Activated CD8-positive, alpha-beta memory T cell treated with anti-CD3 and anti-CD28 coated beads for 4 hours (primary cell): ENCODE data around the gene NDEL1.
"Not testable (repeated sequence)": the region's sequence is repeated elsewhere in the genome, so short reads cannot be mapped to it uniquely, and the experiment has no call there.

ENCODE experiments used
- DNase-seq, 2 donors: peaks; one replicate each; pipeline ENCODE4 v3.0.0-alpha.2; 2020; ENCODE audit warnings: low read depth in 2 of 2

NDEL1 gene, protein sequence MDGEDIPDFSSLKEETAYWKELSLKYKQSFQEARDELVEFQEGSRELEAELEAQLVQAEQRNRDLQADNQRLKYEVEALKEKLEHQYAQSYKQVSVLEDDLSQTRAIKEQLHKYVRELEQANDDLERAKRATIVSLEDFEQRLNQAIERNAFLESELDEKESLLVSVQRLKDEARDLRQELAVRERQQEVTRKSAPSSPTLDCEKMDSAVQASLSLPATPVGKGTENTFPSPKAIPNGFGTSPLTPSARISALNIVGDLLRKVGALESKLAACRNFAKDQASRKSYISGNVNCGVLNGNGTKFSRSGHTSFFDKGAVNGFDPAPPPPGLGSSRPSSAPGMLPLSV

DNA sequence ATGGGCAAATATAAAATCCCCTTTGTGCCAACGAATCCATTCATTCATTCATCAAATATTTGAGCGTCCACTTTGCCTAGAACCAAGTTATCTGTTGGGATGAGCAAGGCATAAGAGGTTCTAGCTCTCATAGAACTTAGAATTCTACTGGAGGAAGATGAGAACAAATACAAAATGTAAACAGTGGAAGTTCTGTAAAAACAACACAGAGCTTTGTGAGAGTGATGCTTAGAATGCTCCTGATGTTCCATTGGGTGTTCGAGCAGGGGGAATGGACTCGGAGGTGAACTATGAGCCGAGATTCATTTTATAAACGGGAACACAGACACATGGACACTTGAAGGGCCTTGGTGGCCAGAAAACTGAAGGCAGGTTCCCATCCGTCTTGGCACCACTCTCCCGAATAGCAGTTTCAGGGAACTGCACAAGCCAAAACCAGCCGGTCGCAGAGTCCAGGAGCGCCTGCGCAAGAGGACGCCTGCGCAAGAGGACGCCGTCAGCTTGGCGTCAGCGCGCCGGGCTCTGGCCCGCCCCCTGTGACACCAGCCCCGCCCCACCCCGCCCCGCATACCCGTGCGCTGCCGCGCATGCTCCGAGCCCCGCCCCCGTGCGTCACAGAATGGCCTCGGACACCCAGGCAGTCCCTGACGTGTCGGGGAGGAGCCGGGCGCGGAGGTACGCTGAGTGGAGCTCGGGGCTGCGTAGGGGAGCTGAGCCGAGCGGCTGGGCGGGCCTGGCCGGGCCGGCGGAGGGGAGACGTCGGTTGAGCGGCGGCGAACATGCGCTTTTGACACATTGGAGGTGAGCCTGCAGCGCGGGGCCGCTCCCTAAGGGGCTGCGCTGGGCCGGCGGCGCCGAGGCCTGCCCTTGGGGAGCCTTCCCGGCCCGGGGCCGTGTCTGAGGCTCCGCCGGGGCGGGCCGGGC, at the start of gene NDEL1:
Gene NDEL1, plus strand, starts transcription at position 640 of the 924 bp plus-strand sequence. CDS start 8,388 bp downstream, outside the sequence.
- peak; percentile 98 for DNase-seq

DNA sequence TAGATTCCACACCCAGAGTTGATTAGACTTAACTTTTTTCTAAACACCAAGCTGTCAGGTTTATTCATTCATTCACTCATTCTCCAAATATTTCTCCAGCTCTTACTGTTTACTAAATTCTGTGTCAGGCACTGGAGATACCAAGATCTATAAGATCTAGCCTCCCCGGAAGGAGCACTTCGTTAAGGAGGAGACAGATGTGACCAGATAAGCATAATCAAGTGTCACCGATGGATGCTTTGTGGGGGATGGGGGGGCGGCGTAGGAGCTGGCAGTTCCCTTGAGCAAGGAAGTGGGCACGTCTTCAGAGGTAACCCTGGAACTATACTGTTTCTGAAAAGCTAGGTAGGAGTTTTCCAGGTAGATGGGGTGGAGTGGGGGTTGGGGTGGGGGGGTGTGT, 48.8 kb upstream of the NDEL1 start:
- DNase-seq: no peak

DNA sequence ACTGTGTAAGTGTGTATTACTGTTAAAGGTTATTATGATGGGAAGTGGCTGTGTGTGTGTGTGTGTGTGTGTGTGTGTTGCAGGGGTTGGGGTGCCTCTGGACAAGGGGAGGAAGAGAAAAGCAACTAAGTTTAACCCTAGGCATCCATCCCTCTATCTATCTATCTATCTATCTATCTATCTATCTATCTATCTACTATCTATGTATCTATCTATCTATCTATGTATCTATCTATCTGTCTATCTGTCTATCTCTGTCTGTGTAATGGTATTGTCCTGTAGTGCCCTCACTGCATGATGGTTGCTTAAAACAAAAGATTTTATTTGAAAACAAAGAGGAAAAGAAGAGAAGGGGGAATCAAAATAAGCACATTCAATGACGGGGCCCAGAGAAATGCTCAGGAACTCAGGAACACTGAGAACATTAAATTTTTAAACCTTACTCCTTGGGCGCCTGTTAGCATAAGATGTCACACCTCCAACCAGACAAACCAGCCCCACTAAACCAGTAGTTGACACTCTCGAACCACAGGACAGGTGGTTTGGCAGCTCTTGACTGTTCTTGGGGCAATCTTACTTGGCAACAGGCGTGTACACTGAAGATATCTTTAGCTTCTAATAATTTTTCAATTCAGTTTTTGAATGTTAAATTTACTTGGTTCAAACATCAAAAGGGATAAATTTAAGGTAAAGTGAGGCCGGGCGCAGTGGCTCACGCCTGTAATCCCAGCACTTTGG, 47.6 kb upstream of the NDEL1 start:
- no peak for DNase-seq

DNA sequence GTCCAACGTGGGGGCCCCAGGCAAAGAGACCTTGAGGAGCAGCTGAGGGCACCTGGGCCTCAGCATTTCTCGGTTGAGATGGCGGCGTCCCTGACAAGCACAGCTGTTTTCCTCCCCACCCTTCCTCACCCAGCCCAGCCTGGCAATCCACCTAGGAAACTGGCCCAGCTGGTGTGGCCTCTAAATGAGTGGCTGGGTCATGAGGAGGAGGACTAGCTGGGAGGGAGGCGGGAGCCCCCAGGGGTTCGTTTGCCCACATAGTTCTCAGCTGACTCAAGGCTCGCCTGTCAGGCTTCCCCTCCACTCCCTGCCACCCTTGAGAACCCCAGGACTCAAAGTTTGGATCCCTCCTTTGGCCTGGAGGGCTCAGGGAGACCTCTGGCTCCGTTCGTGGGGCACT, 44.0 kb upstream of the NDEL1 start:
- no peak for DNase-seq

DNA sequence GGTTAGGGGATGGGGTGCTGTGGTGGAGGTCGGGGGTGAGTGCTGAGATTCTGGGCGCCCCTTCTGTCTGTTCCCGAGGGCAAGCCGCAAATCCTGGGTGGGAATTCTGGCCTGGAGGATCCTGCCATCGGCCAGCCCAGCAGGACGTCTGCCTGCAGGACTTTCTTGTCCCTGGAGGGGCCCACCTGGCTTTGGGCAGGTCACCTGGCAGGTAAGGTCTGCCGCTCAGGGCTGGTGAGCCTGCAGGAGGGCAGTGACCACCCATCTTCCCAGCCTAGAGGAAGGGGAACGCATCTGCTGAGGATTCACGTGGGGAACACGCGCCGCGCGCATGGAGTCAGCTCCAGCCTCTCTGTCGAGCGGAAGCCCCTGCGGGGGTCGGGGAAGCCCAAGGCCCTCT, 43.4 kb upstream of the NDEL1 start:
- no peak for DNase-seq

DNA sequence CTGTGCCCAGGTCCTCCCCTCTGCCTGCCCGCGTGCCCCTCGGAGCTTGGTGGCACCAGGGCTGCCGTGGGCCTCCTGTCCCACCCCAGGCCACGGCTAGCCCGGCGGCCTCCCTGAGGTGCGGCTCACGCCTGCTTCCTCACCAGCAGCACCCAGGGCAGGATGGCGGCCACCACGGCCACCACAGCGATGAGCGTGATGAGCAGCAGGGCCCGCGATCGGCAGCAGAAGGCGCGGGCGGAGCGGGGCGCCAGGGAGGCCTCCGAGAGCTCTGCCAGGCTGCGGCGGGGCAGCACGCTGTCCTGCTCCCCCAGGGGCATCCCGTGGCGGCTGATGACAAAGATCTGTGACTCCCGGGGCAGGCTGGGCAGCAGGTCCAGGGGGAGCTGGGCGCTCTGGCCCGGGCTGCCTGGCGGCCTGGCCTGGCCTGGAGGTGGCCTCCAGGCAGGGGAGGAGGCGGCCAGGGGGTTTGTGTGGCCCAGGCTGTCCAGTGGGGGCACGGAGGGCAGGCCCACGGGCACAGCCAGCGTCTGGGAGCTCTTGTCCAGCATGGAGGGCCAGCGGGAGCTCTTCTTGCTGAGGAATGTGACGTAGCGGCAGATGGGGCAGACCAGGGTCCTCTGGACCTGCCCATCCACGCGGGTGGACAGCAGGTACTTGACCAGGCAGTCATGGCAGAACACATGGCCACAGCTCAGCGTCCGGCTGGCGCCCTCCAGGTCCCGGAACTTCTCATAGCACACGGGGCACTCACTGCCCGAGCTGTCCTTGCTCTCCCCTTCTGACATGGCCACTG, 42.8 kb upstream of the NDEL1 start:
- no peak for DNase-seq

DNA sequence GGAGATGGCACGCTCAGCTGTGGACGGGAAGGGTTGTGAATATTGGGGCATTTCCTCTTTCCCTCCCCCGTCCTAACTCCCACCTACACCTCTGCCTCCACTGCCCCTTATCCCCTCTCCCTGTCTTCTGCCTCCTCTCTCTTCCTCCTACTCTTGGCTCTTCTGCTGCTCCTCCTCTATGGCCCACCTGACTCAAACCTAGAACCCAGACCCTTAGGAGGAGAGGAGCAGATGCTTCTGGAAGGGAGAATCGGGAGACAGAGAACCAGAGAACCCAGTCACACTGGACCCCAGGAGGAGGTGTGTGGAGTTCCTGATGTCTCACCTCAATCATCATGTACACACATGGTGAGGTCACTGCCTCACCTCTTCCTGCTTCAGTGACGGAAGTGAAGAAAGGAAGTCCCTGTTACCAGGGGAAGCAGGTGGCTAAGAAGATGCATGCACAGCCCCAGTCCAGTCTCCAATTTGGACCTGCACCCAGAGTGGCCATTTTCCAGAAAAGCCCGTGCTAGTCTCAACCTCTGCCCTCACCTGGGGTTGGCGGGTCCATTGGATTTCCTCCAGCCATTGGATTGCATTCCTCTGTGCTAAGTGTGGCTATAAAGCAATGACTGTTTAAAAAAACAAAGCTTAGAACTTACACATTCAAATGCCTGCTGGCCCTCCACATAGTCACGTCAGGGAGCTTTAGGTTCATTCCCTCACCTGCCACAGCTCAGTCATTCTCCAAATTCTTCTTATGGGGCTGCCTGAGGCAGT, 42.0 kb upstream of the NDEL1 start:
- DNase-seq: no peak

DNA sequence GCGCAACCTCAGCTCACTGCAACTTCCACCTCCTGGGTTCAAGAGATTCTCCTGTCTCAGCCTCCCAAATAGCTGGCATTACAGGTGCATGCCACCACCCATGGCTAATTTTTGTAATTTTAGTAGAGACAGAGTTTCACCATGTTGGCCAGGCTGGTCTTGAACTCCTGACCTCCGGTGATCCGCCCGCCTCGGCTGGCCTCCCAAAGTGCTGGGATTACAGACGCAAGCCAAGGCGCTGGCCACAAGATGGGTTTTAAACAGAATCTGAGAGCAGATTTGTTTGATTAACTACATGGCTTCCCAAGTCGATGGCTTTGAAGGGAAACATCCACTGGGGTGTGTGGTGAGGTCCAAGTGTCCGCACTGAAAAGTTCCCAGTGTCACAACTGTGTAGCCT, 41.2 kb upstream of the NDEL1 start:
- not testable (repeated sequence) for DNase-seq

DNA sequence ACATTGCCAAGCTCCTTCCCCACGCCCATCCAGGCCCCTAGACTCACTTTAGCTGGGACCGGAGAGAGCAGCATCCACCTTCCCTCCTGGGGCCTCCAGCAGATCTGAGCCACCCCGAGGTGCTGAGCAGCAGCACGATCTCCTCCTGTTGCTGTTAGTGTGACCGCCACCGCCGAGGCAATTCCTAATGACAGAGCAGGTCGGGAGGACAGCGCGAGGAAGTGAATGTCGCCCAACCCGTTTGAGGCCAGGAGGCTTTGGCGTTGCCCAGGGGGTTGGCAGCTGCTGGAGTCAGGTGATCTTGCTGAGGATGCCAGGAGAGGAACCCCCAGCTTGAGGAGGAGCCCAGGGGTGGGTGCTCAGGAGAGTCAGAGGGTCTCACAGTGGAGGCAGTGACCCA, 38.0 kb upstream of the NDEL1 start, which contains the start of gene RNF222:
Gene RNF222, minus strand, starts transcription at position 192 of the 400 bp plus-strand sequence. CDS start 4,366 bp downstream, outside the sequence.
- no peak for DNase-seq

DNA sequence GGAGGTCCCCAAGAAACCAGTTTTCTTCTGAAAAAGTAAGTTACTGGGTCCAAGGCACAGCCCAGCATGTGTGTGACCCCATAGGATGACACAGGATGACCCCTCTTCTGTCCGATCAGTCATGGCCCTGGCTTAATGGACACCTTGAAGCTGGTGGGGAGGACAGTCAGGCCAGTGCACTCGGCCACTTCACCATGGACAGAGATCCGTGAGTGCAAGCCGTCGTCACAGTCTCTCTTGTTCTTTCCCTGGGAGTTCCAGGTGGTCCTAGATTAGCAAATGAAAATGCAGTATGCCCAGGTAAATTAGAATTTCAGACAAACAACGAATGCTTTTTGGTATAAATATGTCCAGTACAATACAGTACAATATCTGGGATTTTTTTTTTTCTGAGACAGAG, 36.7 kb upstream of the NDEL1 start:
- no peak for DNase-seq

DNA sequence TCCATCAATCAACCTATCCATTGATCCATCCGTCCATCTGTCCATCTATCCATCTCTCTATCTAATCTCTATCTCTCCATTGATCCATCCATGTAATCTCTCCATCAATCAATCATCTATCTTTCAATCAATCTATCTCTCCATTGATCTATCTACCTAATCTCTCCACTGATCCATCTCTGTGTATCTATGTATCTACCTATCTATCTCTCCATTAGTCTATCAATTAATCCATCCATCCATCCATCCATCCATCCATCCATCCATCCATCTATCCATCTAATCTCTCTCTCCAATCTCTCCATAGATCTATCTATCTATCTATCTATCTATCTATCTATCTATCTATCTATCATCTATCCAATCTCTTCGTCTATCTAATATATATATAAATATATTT, 34.6 kb upstream of the NDEL1 start:
- no peak for DNase-seq

DNA sequence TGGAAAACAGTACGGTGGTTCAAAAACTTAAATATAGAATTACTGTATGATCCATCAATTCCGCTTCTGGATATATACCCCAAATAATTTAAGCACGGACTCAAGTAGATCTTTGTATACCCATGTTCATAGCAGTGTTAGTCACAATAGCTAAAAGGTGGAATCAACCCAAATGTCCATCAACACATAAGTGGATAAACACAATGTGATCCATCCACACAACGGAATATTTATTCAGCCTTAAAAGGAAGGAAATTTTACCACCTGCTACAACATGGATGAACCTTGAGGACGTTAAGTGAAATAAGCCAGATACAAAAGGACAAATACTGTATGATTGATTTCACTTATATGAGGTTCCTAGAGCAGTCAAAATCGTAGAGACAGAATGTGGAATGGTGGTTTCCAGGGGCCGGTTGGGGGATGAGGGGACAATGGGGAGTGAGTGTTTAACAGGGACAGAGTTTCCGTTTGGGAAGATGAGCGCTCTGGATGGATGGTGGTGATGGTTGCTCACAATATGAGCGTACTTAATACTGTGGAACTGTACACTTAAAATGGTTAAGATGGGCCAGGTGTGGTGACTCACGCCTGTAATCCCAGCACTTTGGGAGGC, 32.7 kb upstream of the NDEL1 start:
- DNase-seq: no peak

DNA sequence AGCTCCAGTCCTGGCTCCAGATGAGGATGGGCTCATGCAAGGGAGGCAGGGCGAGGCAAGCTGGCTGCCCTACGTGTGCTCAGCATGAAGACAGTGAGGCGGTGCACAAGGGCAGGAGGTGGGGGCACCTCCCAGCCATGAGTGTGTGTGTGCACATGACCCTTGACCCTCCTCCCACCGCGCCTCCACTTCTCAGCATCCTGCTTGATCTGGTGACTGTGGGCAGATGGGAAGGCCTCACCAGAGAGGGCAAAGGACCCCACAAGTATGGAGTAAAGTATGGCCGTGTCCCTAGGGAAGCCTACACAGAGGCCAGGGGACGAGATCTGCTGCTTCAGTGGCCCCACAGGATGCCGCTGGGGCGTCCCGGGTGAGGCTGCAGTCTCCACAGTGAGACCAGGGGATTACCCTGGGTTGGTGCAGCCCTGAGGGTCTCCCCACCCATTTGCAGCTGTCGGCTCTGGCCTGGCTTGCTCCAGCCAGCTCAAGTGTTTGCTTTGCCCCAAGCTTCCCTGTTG, 30.1 kb upstream of the NDEL1 start:
- no peak for DNase-seq

DNA sequence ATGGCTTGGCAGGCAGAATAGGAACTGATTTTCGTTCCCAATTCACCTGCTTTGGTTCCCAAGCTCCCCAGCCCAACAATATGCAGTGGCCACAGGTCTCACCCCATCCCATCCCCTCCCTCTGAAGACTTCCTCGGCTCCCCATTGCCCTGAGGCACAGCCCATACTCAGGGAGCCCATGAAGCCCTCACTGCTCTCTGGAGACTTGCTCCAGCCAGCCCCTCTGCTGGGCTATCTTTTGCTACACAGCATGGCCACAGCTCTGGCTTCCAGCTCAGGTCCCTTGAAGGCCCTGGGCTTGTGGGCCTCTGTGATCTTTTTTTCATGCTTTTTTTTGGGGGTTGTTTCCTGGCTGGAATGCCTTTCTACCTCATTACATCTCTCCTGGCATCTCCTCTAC, 29.5 kb upstream of the NDEL1 start:
- DNase-seq: no peak

DNA sequence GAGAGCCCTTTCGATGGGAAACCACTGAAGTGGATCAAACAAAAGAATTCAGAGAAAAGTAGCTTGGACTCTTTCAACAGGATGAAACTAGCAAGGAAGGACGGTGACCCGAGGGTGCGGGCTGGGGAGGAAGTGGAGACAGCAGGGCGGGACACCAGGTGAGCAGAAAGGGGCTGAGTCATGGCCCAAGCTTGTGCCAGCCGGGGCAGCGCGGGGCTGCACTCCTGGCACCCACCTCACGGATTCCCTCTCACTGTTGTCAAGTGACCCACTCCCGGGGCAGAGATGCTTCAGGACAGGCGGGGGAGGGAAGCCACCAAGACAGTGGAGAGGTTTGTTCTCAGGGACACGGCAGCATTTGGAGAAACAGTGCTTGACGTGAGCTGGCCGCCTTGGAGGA, 27.3 kb upstream of the NDEL1 start:
- DNase-seq: no peak

DNA sequence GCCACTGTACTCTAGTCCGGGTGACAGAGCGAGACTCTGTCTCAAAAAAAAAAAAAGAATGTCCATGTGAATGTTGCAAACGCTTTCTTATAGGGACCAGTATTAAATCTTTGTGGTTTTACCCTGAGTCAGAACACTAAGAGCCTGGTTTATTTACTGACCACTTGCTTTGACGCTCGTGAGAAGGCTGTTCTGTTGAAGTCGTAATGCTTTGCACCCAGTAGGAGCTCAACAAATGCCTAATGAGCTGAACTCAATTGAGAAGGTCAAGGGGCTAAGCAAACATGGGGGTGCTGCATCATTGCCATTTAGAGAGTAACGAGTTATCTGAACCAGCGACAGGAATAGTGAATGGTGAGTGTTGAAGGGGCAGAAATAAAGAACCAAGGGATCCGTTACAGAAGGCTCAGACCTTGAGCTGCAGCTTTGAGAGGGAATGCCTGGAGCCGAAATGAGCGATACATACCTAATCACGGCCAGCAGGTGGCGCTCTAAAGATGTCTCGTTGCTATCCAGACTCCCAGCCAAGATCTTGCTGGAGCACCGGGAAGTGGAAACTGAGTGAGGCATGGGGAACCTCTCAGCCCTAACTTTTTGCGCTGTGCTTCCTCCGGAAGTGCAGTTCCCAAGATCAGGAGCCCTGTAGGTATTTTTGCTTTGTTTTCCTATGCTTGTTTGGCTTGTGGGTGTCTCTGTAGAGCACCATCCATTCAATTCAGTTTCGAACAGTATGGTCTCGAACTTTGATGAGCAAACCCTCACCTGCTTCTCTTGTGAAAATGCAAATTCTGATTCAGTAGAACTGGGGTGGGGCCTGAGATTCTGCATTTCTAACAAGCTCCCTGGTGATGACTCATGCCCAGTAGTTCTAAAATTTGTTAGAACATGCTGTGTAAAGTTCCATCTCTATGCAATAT, 25.5 kb upstream of the NDEL1 start:
- peak; percentile 52 to 54 for DNase-seq

DNA sequence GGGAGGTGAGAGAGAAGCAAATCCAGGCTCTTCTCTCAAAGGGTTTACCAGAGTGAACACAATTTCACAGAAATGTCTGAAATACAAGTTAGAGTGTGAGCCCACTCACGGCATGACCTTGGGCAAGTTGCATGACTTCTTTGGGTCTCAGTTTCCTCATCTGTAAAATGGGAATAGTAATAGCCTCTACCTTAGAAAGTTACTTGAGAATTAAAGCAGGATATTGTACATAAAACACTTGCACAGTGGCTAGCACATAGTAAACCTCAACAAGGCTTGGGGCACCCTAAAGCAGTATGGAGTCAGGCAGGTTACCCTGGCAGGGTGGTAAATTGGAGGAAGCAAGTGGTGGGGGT, 24.8 kb upstream of the NDEL1 start:
- DNase-seq: no peak

DNA sequence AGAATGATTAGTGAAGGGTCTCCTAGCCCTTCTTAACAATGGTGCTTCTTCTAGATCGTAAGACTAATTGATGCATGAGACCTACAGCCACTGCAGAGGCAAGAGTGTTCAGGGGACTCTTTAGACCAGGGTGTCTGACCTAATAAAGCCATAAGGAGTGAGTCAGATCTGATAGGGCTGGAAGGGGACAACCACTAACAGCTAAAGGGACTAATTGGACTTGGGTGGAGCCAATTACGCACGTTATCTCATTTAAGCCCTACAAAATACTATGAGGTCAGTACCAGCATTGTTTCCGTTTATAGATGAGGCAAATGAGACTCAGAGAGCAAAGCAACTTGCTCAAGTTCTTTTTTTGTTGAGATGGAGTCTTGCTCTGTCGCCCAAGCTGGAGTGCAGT, 23.6 kb upstream of the NDEL1 start:
- no peak for DNase-seq

DNA sequence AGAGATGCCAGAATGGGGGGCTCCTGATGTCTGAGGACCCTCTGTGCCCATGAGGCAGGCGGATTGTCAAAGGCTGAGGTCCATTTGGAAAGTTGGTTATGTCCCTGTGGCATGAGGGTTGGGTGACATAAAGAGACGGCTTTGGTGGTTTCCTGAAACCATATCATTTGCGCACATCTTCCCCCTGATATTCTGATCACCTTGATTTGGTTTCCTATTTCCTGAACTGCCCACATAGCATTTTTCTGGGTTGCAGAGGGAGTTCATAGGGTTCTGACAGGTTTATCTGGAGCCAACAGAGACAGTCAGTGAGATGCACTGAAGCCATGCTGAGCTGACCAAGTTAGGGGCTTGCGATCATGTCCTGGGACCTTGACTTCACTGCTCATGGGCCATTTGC, 22.4 kb upstream of the NDEL1 start:
- no peak for DNase-seq
